ENCODE measurements around the gene PRPF18.

- TF ChIP-seq CTCF (IDR thresholded peaks at IDR 0.05; ENCODE audit: borderline replicate concordance, extremely low read depth, low read length, poor library complexity, severe bottlenecking) = no peak
- TF ChIP-seq EZH2 (IDR thresholded peaks at IDR 0.05; ENCODE audit: borderline replicate concordance, low read depth, low read length, severe bottlenecking) = no peak
Measured at GRCh38 chr10:13637894-13638293, 51.1 kb downstream of the PRPF18 start.

Data from DND-41 (cell line).